H1 (cell line): ENCODE results near the gene MED12L. TPM values are rescaled to one million over a fixed set of nuclear protein-coding genes. Genes with fewer than 3 reads are reported as not detected.
A peak's percentile ranks its signal among the peaks of the same experiment; 100 is the strongest.

Experiments used
- CTCF ChIA-PET: fragments of 300-600 bp; sonication (Branson Sonifier 250); formaldehyde crosslinking; loops from one replicate; lab custom pipeline; 2021; ENCODE audit not compliant: partially characterized antibody; lab: Charles Lee
- POLR2A ChIA-PET: fragments of 300-600 bp; sonication (Branson Sonifier 250); formaldehyde crosslinking; loops from one replicate; lab custom pipeline; 2021; ENCODE audit warnings: inconsistent platforms; ENCODE audit not compliant: partially characterized antibody; lab: Charles Lee
- DNase-seq, 2 experiments: peaks; one replicate each; pipeline versions ENCODE4 v3.0.0 to v3.0.0-alpha.2; 2010 to 2022; ENCODE audit warnings: low spot score in 2 of 2, low read depth in 1 of 2, mixed read lengths in 1 of 2
- FAIRE-seq: peaks from 2 replicates; lab custom pipeline; 2011; peaks lifted over from hg19 to GRCh38; lab: Jason Lieb, UNC
- H2AFZ ChIP-seq: 2 replicates; pipeline ENCODE4 v1.8.1; 2012; ENCODE audit warnings: low read length, inconsistent platforms
- H2AK5ac ChIP-seq: 2 replicates; pipeline ENCODE4 v1.6.1; 2013; ENCODE audit warnings: low read depth, low read length
- H2BK120ac ChIP-seq: replicated peaks from 2 replicates; pipeline ENCODE3; 2013; ENCODE audit warnings: low read depth, low read length, inconsistent platforms
- H2BK12ac ChIP-seq: 2 replicates; pipeline ENCODE4 v1.6.1; 2013; ENCODE audit warnings: low read depth, low read length
- H2BK15ac ChIP-seq: 2 replicates; pipeline ENCODE4 v1.6.1; 2013; ENCODE audit warnings: low read length
- H2BK20ac ChIP-seq: 2 replicates; pipeline ENCODE4 v1.6.1; 2013; ENCODE audit warnings: low read length
- H2BK5ac ChIP-seq: 2 replicates; pipeline ENCODE4 v1.6.1; 2013; ENCODE audit warnings: low read depth, low read length
- H3K14ac ChIP-seq: 2 replicates; pipeline ENCODE4 v1.6.1; 2013; ENCODE audit warnings: inconsistent platforms; ENCODE audit not compliant: insufficient read length
- H3K18ac ChIP-seq: 2 replicates; pipeline ENCODE4 v1.6.1; 2013; ENCODE audit warnings: low read length; ENCODE audit errors: extremely low read depth
- H3K23ac ChIP-seq: 2 replicates; pipeline ENCODE4 v1.6.1; 2013; ENCODE audit warnings: inconsistent platforms; ENCODE audit not compliant: insufficient read length
- H3K23me2 ChIP-seq: 2 replicates; pipeline ENCODE4 v1.6.1; 2013; ENCODE audit warnings: low read depth, low read length
- H3K27ac ChIP-seq: 2 replicates; pipeline ENCODE4 v1.6.1; 2011; ENCODE audit warnings: low read depth, low read length, inconsistent platforms
- H3K27me3 ChIP-seq, 4 experiments: replicated peaks in 1 of 4; 1 replicate in 1 of 4; 2 replicates in 3 of 4; pipeline versions ENCODE4 v1.6.1 to v1.8.1; 2011 to 2013; ENCODE audit warnings: low read length in 3 of 4, mild to moderate bottlenecking in 3 of 4, inconsistent platforms in 2 of 4, mixed read lengths in 2 of 4, moderate library complexity in 1 of 4; ENCODE audit not compliant: control insufficient read depth in 3 of 4, insufficient read depth in 3 of 4; ENCODE audit errors: extremely low read depth in 1 of 4
- H3K36me3 ChIP-seq, 4 experiments: 2 replicates each; pipeline versions ENCODE4 v1.6.1 to v1.8.1; 2011 to 2013; ENCODE audit warnings: mild to moderate bottlenecking in 4 of 4, low read length in 3 of 4, moderate library complexity in 2 of 4, control low read depth in 1 of 4, inconsistent platforms in 1 of 4; ENCODE audit not compliant: insufficient read depth in 4 of 4, control insufficient read depth in 2 of 4
- H3K4ac ChIP-seq: replicated peaks from 2 replicates; pipeline ENCODE3; 2013; ENCODE audit warnings: low read length, low read depth, mixed read lengths, inconsistent platforms; ENCODE audit not compliant: insufficient read length
- H3K4me1 ChIP-seq, 4 experiments: replicated peaks in 1 of 4; 1 replicate in 1 of 4; 2 replicates in 3 of 4; pipeline versions ENCODE4 v1.6.1 to v1.8.1; 2011 to 2013; ENCODE audit warnings: low read length in 3 of 4, inconsistent platforms in 2 of 4, mixed read lengths in 1 of 4; ENCODE audit not compliant: insufficient read depth in 4 of 4, control insufficient read depth in 3 of 4
- H3K4me2 ChIP-seq, 2 experiments: 2 replicates each; pipeline versions ENCODE4 v1.6.1 to v1.8.1; 2011 to 2013; ENCODE audit warnings: low read depth in 2 of 2, low read length in 2 of 2, control low read depth in 1 of 2, inconsistent platforms in 1 of 2, mild to moderate bottlenecking in 1 of 2; ENCODE audit not compliant: insufficient read depth in 1 of 2
- H3K4me3 ChIP-seq, 4 experiments: fragments of 200-600, 300-600 bp in 1 of 4; sonication (generic), shearing (Covaris generic), sonication (Bioruptor Twin) in 1 of 4; 2 replicates each; pipeline versions ENCODE4 v1.5.1 to v1.8.1; 2011 to 2016; ENCODE audit warnings: low read length in 4 of 4, low read depth in 3 of 4, control low read depth in 2 of 4, inconsistent platforms in 2 of 4, mild to moderate bottlenecking in 2 of 4, mixed read lengths in 1 of 4, moderate library complexity in 1 of 4; ENCODE audit not compliant: insufficient read depth in 2 of 4; ENCODE audit errors: extremely low read depth in 1 of 4
- H3K56ac ChIP-seq: replicated peaks from 2 replicates; pipeline ENCODE3; 2013; ENCODE audit warnings: low read depth, mild to moderate bottlenecking, mixed read lengths, low read length, inconsistent platforms; ENCODE audit not compliant: insufficient read length
- H3K79me1 ChIP-seq: 2 replicates; pipeline ENCODE4 v1.6.1; 2013; ENCODE audit warnings: low read depth, low read length, control low read depth
- H3K79me2 ChIP-seq, 2 experiments: 2 replicates each; pipeline versions ENCODE4 v1.6.1 to v1.8.1; 2012 to 2013; ENCODE audit warnings: low read length in 2 of 2, mild to moderate bottlenecking in 2 of 2, inconsistent platforms in 1 of 2; ENCODE audit not compliant: insufficient read depth in 2 of 2, control insufficient read depth in 1 of 2
- H3K9ac ChIP-seq, 4 experiments: replicated peaks in 1 of 4; 1 replicate in 1 of 4; 2 replicates in 3 of 4; pipeline versions ENCODE4 v1.6.1 to v1.8.1; 2011 to 2013; ENCODE audit warnings: low read depth in 3 of 4, low read length in 3 of 4, control low read depth in 2 of 4, mild to moderate bottlenecking in 2 of 4, moderate library complexity in 2 of 4, inconsistent platforms in 1 of 4; ENCODE audit errors: extremely low read depth in 1 of 4
- H3K9me3 ChIP-seq, 2 experiments: 2 replicates each; pipeline versions ENCODE4 v1.6.1 to v1.8.1; 2012 to 2013; ENCODE audit warnings: mild to moderate bottlenecking in 2 of 2, moderate library complexity in 2 of 2, control low read depth in 1 of 2, inconsistent platforms in 1 of 2, low read depth in 1 of 2, low read length in 1 of 2, mixed read lengths in 1 of 2; ENCODE audit not compliant: insufficient read depth in 2 of 2
- H4K20me1 ChIP-seq, 2 experiments: replicated peaks in 1 of 2; 2 replicates each; pipeline versions ENCODE3 to v1.8.1; 2011 to 2013; ENCODE audit warnings: inconsistent platforms in 2 of 2, low read length in 2 of 2, mild to moderate bottlenecking in 1 of 2; ENCODE audit not compliant: insufficient read depth in 2 of 2, control insufficient read depth in 1 of 2
- H4K5ac ChIP-seq: 2 replicates; pipeline ENCODE4 v1.6.1; 2013; ENCODE audit warnings: low read length, low read depth, mixed read lengths, inconsistent platforms; ENCODE audit not compliant: insufficient read length
- H4K8ac ChIP-seq: 2 replicates; pipeline ENCODE4 v1.8.0; 2013; ENCODE audit warnings: mild to moderate bottlenecking, moderate library complexity, low read length, inconsistent platforms; ENCODE audit not compliant: insufficient read depth; ENCODE audit errors: extremely low read depth
- H4K91ac ChIP-seq: replicated peaks from 2 replicates; pipeline ENCODE3; 2013; ENCODE audit warnings: low read length, mixed read lengths, inconsistent platforms; ENCODE audit not compliant: insufficient read length
- BACH1 ChIP-seq: IDR thresholded peaks from 2 replicates; pipeline ENCODE4 v1.6.1; 2012; ENCODE audit warnings: low read length, improper control_type of control experiment
- BCL11A ChIP-seq, 2 experiments: IDR thresholded peaks; one replicate each; pipeline ENCODE4 v1.6.1; 2011; ENCODE audit warnings: low read depth in 2 of 2, low read length in 2 of 2, mild to moderate bottlenecking in 2 of 2
- CBX8 ChIP-seq: fragments of 300-800, 300-1000 bp; sonication (generic); IDR thresholded peaks from 2 replicates; pipeline ENCODE4 v1.7.1; 2016; ENCODE audit warnings: low read depth, low read length, borderline replicate concordance
- KDM1A ChIP-seq: fragments of 200-600, 300-600 bp; sonication (generic); IDR thresholded peaks from 2 replicates; pipeline ENCODE4 v1.7.1; 2016; ENCODE audit warnings: mild to moderate bottlenecking, low read length, borderline replicate concordance
- MAFK ChIP-seq: IDR thresholded peaks from 2 replicates; pipeline ENCODE4 v1.6.1; 2012; ENCODE audit warnings: low read depth, mild to moderate bottlenecking, improper control_type of control experiment, low read length
- RXRA ChIP-seq: IDR thresholded peaks from 2 replicates; pipeline ENCODE4 v1.6.1; 2011; ENCODE audit warnings: low read depth, mild to moderate bottlenecking, low read length, moderate library complexity; ENCODE audit not compliant: insufficient read depth
- SIN3A ChIP-seq, 2 experiments: IDR thresholded peaks in 1 of 2; conservative IDR thresholded peaks in 1 of 2; 2 replicates each; pipeline ENCODE4 v1.6.1; 2011 to 2012; ENCODE audit warnings: low read length in 2 of 2, improper control_type of control experiment in 1 of 2, low read depth in 1 of 2, mild to moderate bottlenecking in 1 of 2
- TAF1 ChIP-seq: IDR thresholded peaks from 2 replicates; pipeline ENCODE4 v1.6.1; 2011; ENCODE audit warnings: mild to moderate bottlenecking, low read depth, low read length
- WGBS, 2 experiments: shearing (Covaris generic) in 1 of 2; methylation state at CpG; one replicate each; pipeline versions ENCODE4 v1.1.6 to v1.1.7; 2013 to 2015; ENCODE audit warnings: low lambda C conversion rate in 2 of 2, mixed read lengths in 2 of 2, inconsistent platforms in 1 of 2, low coverage in 1 of 2, missing lambda C conversion rate in 1 of 2; ENCODE audit not compliant: insufficient replicate concordance in 2 of 2, insufficient coverage in 1 of 2, insufficient read length in 1 of 2; ENCODE audit errors: extremely low coverage in 1 of 2, missing lambda C conversion rate in 1 of 2; 5-methylcytosine and 5-hydroxymethylcytosine counted together
- polyA plus RNA-seq, 7 experiments: library from polyadenylated mRNA; depleted of rRNA in 3 of 7; stranded (reverse) in 5 of 7; unstranded in 2 of 7; fragments of >200 nt in 5 of 7; fragments of 200-250 nt in 2 of 7; gene quantifications; 1 replicate in 5 of 7; 2 replicates in 1 of 7; 4 replicates in 1 of 7; pipeline versions ENCODE4 v1.2.1 to v1.2.3, GENCODE V29; 2011 to 2013; ENCODE audit warnings: missing spikeins in 2 of 7, mixed read lengths in 2 of 7
- total RNA-seq: library from RNA; stranded (reverse); fragmentation: NEBNext Ultra II Directional; extraction: Animal tissue kit (Norgen Biotek cat#: 25700); gene quantifications from 2 replicates; pipeline ENCODE4 v1.2.1, GENCODE V29; 2021
- TF ChIP-seq, protein P1 (sequence below): IDR thresholded peaks from 2 replicates; pipeline ENCODE4 v1.6.1; 2012; ENCODE audit warnings: low read length, inconsistent platforms

The MED12L gene
- total and polyA plus RNA-seq, 2 of the 8 experiments (the other 6 are each of a cell fraction or from before 2014, with no cell fraction given), result 3.6 to 26.2 TPM

- Histone ChIP-seq H3K27ac (no peak overlapping the region), H3K4me3 (no peak overlapping the region), H2BK20ac (no peak overlapping the region), H3K79me2 (no peaks in the 10 kb centered on the region), H4K5ac (no peak overlapping the region), H3K18ac (no peak overlapping the region), H2BK12ac (no peak overlapping the region), H2AK5ac (no peak overlapping the region), H4K20me1 (no peaks in the 10 kb centered on the region), H3K14ac (no peak overlapping the region), H2BK15ac (no peak overlapping the region), H3K9me3 (no peaks in the 10 kb centered on the region), H3K23ac (no peak overlapping the region), H3K23me2 (no peaks in the 10 kb centered on the region), H3K27me3 (no peaks in the 10 kb centered on the region), H3K4me2 (peak overlapping the region in 1 of 2 experiments; percentile 22; a peak in 1 of 4 replicates), H3K4me1 (peaks cover 0 to 11% (median 7%) of the 10 kb centered on the region in 4 experiments; a peak in 4 of 7 replicates), H3K79me1 (no peaks in the 10 kb centered on the region; the same call in 1 of the 2 replicates), H3K56ac (no peak overlapping the region), H2BK5ac (no peak overlapping the region), H4K8ac (no peak overlapping the region), H3K9ac (no peak overlapping the region), H4K91ac (no peak overlapping the region), H3K4ac (no peak overlapping the region), H2BK120ac (no peak overlapping the region), H3K36me3 (peaks cover 0 to 4% (median 2%) of the 10 kb centered on the region in 4 experiments; a peak in 3 of 8 replicates), H2AFZ (no peak overlapping the region)
- FAIRE-seq (no peak), DNase-seq (no peak)
- CTCF ChIA-PET, result interaction anchor here (0.6 to 8.4 kb wide), 22 partner anchors 9 to 412 kb away, joined by 3 to 48 read pairs (median 4); no protein-coding TSS in a partner anchor
- POLR2A ChIA-PET, result no interaction called here
- WGBS, 2 experiments, result 85 to 100% methylated on average over 1 to 4 of the region's 4 CpGs
- no peak for TF ChIP-seq CBX8
- TF ChIP-seq SIN3A (conservative IDR thresholded peaks at IDR 0.05 in 1 of 2, IDR thresholded peaks at IDR 0.05 in 1 of 2; ENCODE audit: low read depth in 1 of 2, low read length in 2 of 2), result no peak
- TF ChIP-seq TAF1, result no peak
- TF ChIP-seq, protein P1, sequence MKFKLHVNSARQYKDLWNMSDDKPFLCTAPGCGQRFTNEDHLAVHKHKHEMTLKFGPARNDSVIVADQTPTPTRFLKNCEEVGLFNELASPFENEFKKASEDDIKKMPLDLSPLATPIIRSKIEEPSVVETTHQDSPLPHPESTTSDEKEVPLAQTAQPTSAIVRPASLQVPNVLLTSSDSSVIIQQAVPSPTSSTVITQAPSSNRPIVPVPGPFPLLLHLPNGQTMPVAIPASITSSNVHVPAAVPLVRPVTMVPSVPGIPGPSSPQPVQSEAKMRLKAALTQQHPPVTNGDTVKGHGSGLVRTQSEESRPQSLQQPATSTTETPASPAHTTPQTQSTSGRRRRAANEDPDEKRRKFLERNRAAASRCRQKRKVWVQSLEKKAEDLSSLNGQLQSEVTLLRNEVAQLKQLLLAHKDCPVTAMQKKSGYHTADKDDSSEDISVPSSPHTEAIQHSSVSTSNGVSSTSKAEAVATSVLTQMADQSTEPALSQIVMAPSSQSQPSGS, result no peak
- TF ChIP-seq BACH1, result no peak
- TF ChIP-seq RXRA, result no peak
- TF ChIP-seq MAFK, result no peak
- no peak for TF ChIP-seq BCL11A (IDR thresholded peaks at IDR 0.05; ENCODE audit: low read depth in 2 of 2, low read length in 2 of 2)
- no peak for TF ChIP-seq KDM1A
Measured at GRCh38 chr3:151425627-151426340, 340.3 kb downstream of the MED12L start.
